Hematopoietic multipotent progenitor cell treated with erythropoietin and hydrocortisone succinate and interleukin-3 and kit ligand, for 6 days (in vitro differentiated cells): ENCODE results near the gene ENO1.
A peak's percentile ranks its signal among the peaks of the same experiment; 100 is the strongest.

Experiments
- DNase-seq: peaks from one replicate; pipeline ENCODE4 v3.0.0-alpha.2; 2015

The ENO1 gene

DNA sequence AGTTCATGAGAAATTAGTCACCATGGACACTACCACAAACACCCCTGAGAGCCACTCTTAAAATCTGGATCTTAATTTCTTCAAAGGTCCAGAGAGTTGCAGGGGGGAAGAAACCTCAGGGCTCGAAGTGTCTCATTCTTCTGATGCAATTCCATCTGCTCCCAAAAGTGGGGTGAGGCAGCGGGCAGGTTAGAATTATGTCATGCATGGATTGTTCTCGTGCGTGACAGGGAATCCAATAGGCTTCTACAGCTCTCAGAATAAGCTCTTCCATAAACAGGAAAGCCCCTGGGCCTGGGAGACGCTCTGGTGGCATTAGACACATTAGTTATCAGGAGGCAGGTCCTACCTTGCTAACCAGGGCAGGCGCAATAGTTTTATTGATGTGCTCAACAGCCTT is 8.4 kb downstream of the ENO1 start:
- no peak for DNase-seq

DNA sequence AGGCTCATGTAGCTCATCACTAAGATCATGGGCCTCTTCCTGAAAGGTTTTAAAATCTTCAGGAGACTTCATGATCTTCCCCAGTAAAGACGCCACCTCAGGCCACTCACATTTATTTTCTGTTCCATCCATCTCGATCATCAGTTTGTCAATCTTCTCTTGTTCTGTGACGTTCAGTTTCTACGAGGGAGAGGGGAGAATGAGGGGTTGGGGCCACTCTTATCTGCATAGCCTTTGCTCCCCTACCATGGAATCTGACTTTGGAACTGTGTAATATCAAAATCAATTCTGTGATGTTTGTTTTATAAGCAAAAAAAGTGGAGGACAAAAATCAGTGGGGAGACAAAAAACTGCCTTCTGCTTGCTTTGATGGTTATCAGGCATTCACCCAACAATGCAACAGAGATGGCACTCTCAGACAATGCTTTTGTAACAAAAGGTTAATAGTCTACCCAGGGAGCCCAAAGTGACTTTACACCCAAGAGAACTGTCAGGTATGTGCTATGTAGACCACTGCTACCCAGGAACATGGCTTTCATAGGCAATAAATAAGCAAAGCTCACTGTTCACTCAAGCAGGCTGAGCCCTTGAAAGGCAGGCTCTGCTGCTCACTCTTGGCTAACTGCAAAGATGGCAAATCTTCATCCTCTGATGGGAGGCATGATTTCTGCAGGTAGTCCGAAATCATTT is 10.5 kb downstream of the ENO1 start:
- DNase-seq, result no peak

DNA sequence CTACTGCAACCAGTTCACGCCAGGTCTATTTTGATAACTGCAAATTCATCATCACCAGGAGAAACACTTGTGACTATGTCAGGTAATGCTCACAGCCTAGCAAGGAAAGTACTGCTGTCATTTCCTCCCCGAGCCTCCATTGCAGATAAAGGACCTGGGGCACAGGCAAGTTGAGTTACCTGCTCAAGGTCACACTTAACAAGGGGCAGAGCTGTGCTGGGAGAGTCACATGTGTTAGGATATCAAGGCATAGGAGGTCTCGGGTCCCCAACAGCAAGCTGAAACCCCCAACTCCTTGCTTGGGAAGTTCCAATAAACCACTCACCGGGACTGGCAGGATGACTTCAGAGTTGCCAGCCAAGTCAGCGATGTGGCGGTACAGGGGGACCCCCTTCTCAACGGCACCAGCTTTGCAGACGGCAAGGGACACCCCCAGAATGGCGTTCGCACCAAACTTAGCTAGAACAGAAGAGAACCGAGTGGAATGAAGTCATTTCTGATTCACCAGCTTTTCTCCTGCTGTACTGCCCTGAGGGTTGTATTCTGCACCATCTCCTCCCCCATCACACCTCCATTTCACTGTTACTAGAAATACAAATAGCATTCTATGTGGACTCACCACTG is 11.6 kb downstream of the ENO1 start:
- no peak for DNase-seq

GRCh38 chr1:8866173-8866791 is 12.2 kb downstream of the ENO1 start:
- DNase-seq, result no peak

DNA sequence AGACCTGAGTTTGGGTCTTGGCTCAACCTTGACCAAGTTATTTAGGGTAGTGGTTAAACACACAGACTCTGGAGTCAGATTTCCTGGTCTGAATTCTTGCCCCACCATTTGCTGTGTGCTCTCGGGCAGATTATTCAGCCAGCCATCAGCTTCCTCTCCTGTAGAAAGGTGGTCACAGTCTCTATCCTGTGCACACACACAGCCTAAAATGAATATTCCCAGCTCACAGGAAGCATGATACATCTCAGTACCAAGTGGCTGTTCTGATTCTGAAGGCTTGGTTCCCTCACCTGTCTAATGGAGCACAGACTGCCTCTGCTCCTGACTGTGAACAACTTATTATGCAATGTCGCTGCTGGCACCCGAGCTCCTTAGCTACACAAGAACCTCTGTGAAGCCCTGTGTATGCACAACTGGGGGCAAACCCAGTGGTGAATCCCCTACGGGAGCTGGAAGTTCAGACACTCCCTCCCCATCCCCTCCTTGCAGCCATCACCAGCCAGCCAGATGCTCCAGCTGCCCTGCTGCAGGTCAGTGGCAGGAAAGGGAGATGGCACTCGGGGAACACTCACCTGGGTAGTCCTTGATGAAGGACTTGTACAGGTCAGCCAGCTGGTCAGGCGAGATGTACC is 13.7 kb downstream of the ENO1 start:
- no peak for DNase-seq

GRCh38 chr1:8863794-8864233 is 14.7 kb downstream of the ENO1 start:
- DNase-seq, result no peak

GRCh38 chr1:8863138-8863537 is 15.3 kb downstream of the ENO1 start:
- DNase-seq, result no peak

GRCh38 chr1:8862528-8862927 is 16.0 kb downstream of the ENO1 start:
- peak; percentile 75 for DNase-seq

DNA sequence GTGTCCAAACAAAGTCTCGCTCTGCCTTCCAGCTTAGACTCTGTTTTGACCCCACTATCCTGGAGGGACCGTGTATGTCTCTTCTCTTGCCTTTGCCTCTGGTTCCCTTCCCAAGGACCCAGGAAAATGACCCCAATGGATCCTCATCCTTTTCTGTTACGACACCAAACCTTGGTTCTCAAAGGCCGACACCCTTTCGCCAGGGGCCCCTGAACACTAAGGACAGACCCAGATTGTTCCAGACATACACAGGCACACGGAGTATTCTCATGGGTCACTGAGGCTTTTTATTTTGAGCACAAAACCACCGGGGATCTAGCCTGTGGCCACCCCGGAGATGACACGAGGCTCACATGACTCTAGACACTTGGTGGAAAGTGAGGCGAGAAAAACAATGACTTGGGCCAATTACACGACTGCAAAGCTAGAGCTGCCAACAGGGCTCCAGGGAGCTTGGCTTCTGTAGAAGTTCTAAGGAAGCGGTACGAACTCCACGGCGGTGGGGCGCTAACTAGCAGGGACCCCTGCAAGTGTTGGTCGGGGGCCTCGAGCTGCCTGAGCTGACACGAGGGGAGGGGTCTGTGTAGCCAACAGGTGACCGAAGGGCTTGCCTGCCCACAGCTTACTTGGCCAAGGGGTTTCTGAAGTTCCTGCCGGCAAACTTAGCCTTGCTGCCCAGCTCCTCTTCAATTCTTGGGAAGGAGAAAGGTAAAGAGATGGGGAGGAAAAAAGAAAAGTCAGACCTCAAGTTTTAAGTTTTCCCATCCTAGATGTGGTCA is 17.6 kb downstream of the ENO1 start:
- no peak for DNase-seq

- DNase-seq, result peak; percentile 90
These were observed 19.4 kb downstream of the ENO1 start for GRCh38 chr1:8858888-8859706.

DNA sequence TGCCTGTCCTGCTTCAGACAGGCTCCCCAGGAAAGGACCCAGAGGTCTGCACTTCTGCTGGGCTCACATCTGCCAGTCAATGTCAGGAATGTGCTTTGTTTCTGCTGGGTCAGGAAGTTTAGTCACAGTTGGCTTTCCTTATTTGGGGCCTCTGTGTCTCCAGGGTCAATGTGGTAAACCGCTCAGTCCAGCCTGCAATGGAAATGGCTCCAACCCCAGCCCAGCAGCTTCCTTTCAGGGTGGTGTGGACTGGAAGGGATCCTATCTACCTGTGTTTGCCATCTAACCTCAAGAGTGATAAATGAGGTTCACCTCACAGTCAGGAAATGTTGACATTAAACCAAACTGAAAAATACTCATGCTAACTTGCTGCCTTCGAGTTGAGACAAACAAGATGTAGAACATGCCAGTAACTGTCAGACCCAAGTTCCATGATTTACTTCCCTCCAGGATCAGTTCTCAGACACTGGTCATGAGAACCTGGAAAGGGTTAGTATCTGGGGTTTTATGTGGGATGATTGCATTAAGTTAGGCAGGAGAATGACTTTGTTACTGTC is 20.3 kb downstream of the ENO1 start:
- peak; percentile 87 for DNase-seq

GRCh38 chr1:8856689-8857412 is 21.6 kb downstream of the ENO1 start:
- no peak for DNase-seq

DNA sequence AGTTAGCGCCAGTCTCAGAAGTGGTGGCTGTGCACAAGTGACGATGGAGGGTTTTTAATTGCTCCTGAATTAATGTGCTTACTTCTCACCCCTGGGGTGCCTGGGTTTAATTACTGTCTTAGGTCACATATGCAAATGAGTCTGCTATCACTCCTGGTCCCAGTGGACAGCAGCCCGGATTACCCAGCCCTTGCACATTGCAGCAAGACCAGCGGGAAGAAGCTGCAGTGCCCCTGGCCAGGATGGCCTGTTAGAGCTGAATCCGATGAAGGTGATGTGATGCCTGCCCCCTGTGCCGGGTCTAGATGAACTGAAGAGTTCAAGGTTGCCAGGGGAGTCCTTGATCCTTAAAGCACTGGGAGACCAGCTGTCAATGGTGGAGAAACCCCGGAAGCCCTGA is 24.2 kb downstream of the ENO1 start:
- DNase-seq, result no peak

GRCh38 chr1:8851060-8851459 is 27.4 kb downstream of the ENO1 start:
- no peak for DNase-seq

GRCh38 chr1:8848663-8849386 is 29.7 kb downstream of the ENO1 start:
- peak; percentile 90 for DNase-seq

GRCh38 chr1:8847990-8848389 is 30.5 kb downstream of the ENO1 start:
- no peak for DNase-seq

- DNase-seq, result no peak
These were observed 32.2 kb downstream of the ENO1 start for GRCh38 chr1:8846263-8846662.

GRCh38 chr1:8845104-8846097 is 33.1 kb downstream of the ENO1 start:
- no peak for DNase-seq

DNA sequence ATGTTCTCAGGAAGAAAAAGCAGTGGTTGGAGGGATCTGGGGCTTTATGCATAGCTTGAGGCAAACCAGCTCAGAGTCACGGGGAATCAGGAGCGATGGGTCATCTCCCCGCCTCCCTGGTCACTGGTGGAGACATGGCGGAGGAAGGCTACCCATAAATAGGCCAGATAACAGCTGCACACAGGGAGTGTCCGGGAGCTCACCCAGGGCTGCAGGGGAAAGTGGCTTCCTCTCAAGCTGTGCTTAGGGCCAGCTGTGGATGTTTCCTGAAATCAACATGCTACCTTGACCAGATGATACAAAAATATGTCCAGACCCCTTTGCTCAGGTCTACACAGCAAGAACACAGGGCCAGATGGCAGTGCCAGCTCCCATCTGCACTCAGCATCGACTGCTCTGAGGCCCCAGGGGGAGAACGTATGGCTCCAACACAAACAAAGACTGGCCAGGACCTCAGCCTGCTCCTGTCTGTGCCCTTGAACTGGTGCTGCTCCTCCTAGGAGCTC is 33.9 kb downstream of the ENO1 start:
- no peak for DNase-seq
